C4-2B (cell line): ENCODE data around the gene MYOCD.

Experiments used
- ZFX ChIP-seq: fragments of 450-650 bp; IDR thresholded peaks from 2 replicates; pipeline ENCODE4 v1.6.1; 2017
- TF ChIP-seq, protein P1 (sequence below): fragments of 450-650 bp; conservative IDR thresholded peaks from 2 replicates; pipeline ENCODE4 v1.5.1; 2017; ENCODE audit warnings: mild to moderate bottlenecking

DNA sequence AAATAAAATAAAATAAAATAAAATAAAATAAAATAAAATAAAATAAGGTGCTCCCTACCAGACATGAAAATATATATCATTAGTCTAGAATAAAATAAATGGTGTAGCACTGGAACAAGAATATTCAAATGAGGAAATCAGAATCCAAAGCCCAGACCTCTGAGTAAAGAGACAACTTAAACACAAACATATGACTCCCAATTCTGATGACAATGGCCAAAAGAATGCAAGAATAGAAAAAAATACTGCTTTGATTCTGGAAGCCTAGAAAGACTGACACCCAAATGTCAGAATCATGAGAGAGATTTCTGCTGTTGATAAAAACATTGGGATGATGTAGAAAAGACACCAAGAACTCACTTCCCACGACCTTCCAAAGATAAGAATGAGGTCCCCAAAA lies 27.9 kb downstream of the MYOCD start:
- TF ChIP-seq, protein P1, sequence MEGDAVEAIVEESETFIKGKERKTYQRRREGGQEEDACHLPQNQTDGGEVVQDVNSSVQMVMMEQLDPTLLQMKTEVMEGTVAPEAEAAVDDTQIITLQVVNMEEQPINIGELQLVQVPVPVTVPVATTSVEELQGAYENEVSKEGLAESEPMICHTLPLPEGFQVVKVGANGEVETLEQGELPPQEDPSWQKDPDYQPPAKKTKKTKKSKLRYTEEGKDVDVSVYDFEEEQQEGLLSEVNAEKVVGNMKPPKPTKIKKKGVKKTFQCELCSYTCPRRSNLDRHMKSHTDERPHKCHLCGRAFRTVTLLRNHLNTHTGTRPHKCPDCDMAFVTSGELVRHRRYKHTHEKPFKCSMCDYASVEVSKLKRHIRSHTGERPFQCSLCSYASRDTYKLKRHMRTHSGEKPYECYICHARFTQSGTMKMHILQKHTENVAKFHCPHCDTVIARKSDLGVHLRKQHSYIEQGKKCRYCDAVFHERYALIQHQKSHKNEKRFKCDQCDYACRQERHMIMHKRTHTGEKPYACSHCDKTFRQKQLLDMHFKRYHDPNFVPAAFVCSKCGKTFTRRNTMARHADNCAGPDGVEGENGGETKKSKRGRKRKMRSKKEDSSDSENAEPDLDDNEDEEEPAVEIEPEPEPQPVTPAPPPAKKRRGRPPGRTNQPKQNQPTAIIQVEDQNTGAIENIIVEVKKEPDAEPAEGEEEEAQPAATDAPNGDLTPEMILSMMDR, result no peak
- TF ChIP-seq ZFX, result no peak
